Uterus (tissue), 2 donors: Measurements from ENCODE around the gene GNG7.

Source experiments
- CTCF ChIP-seq, 4 experiments: fragments of 200-600 bp in 2 of 4; fragments of 450-650 bp in 2 of 4; sonication (generic) in 2 of 4; IDR thresholded peaks; one replicate each; pipeline ENCODE4 v1.5.1; 2016 to 2019; ENCODE audit warnings: antibody characterized with exemption in 4 of 4, mild to moderate bottlenecking in 2 of 4, moderate library complexity in 1 of 4
- POLR2A ChIP-seq, 2 donors: fragments of 450-650 bp; IDR thresholded peaks; one replicate each; pipeline ENCODE4 v1.6.1; 2016; ENCODE audit warnings: antibody characterized with exemption in 2 of 2, mild to moderate bottlenecking in 1 of 2, moderate library complexity in 1 of 2

GRCh38 chr19:2586196-2586595 is 116.3 kb downstream of the GNG7 start:
- TF ChIP-seq CTCF (IDR thresholded peaks at IDR 0.05) (no peak), POLR2A (IDR thresholded peaks at IDR 0.05) (no peak)
